Hepatic stellate cell (primary cell): Measurements from ENCODE around the gene RAB10.
"Not testable (repeated sequence)": the region's sequence is repeated elsewhere in the genome, so short reads cannot be mapped to it uniquely, and the experiment has no call there.

Experiments used
- DNase-seq: peaks from one replicate; pipeline ENCODE4 v3.0.0; 2011; ENCODE audit warnings: low spot score

RAB10 gene

GRCh38 chr2:26016012-26016705, 17.7 kb upstream of the RAB10 start:
- DNase-seq, result no peak

GRCh38 chr2:26016706-26017045, 17.2 kb upstream of the RAB10 start:
- DNase-seq, result not testable (repeated sequence)

GRCh38 chr2:26017464-26018183, 16.3 kb upstream of the RAB10 start:
- DNase-seq, result no peak

GRCh38 chr2:26018184-26019055, 15.5 kb upstream of the RAB10 start:
- DNase-seq, result peak; percentile 89

- no peak for DNase-seq
Measured at GRCh38 chr2:26020231-26020640, 13.6 kb upstream of the RAB10 start.

- no peak for DNase-seq
Measured at GRCh38 chr2:26024260-26024659, 9.6 kb upstream of the RAB10 start.

GRCh38 chr2:26025509-26025908, 8.4 kb upstream of the RAB10 start:
- no peak for DNase-seq

- DNase-seq, result not testable (repeated sequence)
Measured at GRCh38 chr2:26028083-26028482, 5.8 kb upstream of the RAB10 start.

- DNase-seq, result not testable (repeated sequence)
Measured at GRCh38 chr2:26032586-26033269, 1.2 kb upstream of the RAB10 start.

- peak; percentile 63 for DNase-seq
Measured at GRCh38 chr2:26033270-26033817, 540 bp upstream of the RAB10 start.

- DNase-seq, result no peak
Measured at GRCh38 chr2:26034637-26034992, 731 bp downstream of the RAB10 start.

GRCh38 chr2:26035090-26035743, 1.3 kb downstream of the RAB10 start:
- DNase-seq, result no peak

- DNase-seq, result no peak
Measured at GRCh38 chr2:26039603-26040323, 5.9 kb downstream of the RAB10 start.

- DNase-seq, result no peak
Measured at GRCh38 chr2:26043109-26043508, 9.2 kb downstream of the RAB10 start.

- no peak for DNase-seq
Measured at GRCh38 chr2:26043862-26044696, 10.2 kb downstream of the RAB10 start.

- DNase-seq, result no peak
Measured at GRCh38 chr2:26048791-26049190, 14.9 kb downstream of the RAB10 start.

GRCh38 chr2:26049641-26050040, 15.8 kb downstream of the RAB10 start:
- no peak for DNase-seq

- no peak for DNase-seq
Measured at GRCh38 chr2:26052740-26053139, 18.9 kb downstream of the RAB10 start.

- peak; percentile 18 for DNase-seq
Measured at GRCh38 chr2:26054598-26055348, 20.9 kb downstream of the RAB10 start.
